NCI-H2107 treated with DMSO at 0.1 percent for 48 hours (cell line): Measurements from ENCODE around the gene TSC1.

Source experiments
- DNase-seq: peaks from one replicate; lab custom pipeline; 2025; ENCODE audit not compliant: unreplicated experiment; lab: John Stamatoyannopoulos, UW

Gene TSC1

DNA sequence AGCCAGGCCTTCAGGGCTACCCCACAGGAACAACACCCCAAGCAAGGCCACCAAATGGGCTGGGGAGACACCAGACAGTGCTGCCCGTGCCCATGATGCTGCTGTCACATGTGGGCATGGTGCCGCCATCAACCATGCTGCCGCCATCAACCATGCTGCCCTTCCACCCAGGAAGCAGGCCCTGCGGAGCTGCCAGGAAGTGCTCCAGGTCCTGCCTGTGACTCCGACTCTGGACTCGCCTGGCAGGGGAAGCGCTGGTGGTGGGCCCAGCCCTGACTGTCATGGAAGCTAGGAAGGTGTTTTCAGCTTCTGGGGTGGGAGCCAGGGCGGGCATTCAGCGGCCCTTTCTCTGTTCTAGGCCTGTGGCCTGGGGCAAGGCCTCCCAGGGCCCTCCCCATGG lies 75.2 kb downstream of the TSC1 start:
- DNase-seq, result no peak

DNA sequence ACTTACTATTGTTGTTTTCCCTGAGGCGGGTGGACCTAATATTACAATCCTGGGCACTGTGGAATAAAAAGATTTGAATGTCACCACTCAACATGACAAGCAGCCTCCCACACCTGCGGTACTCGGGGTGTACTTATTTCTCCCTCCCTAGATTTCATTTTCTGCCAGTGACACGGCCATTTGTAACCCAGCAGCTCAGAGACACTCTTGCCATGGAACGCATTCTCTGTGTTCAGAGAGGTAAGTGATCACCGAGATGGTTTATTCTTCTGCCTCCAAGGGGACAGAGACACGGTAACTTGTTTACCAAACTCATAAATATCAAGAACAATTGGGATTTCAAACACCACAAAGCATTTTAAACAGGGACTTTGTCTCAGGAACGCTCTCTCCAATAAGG lies 77.5 kb downstream of the TSC1 start:
- no peak for DNase-seq

DNA sequence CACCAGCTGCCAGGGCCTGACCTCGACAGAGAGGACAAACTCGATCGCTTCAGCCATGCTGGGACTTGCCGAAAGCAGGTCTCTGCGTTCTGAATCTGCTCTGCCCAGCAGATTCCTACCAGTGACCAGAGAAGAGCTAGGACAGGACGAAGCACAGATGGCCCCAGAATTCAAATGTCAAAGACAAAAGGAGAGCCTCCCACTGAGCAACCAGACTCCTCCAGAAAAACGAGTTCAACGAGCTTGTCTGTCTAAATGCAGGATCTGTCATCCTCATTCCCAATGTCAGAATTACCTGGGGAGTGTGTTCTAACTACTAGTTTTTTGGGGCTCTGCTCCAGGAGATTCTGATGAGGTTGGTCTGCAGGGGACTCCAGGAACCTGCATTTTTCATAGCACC lies 79.7 kb downstream of the TSC1 start:
- no peak for DNase-seq

DNA sequence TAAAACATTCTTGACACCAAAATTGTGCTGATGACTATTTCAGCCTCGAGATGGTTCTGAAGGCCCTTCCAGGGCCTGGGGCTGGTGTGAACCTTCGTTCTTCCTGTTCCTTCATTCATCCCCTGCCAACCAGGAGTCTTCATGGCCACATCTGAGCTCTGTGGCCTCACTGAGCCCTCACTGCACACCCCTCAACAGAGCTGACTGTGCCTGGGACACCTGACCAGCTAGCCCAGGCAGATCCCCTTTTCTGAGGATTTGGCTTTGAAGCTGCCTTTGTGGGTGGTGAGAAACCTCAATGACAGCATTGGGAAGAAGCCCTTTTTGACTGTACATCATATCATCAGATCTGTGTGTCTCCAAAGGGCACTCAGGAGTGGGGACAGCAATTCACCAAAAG lies 80.1 kb downstream of the TSC1 start:
- no peak for DNase-seq

DNA sequence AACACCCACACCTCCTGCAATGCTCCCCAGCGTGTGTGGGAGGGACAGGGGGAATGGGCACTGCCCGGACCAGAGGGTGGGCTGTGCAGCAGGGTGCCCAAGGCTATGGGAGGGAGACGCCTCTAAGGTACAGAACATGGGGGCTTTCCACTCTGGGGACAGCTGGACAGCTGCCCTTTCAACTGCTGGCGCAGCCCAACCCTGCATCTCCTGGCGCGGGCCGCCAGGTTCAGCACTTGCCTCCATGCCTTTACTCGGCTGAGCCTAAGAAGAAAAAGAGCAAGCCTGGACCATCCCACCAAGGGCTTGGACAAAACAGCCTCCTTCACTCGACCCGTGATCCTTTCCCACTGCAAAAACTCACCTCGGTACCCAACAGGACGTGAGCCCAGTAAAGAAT lies 81.3 kb downstream of the TSC1 start:
- DNase-seq, result no peak

DNA sequence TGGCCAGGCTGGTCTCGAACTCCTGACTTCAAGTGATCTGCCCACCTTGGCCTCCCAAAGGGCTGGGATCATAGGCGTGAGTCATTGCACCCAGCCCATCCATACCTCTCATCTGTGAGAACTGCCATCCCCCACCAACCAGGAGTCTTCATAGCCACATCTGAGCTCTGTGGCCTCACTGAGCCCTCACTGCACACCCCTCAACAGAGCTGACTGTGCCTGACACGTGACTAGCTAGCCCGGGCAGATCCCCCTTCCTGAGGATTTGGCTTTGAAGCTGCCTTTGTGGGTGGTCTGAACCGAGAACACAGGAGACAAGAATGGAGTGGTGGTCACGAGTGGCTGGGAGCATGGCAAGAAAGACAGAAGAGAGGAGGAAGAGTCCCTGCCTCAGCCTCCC lies 81.9 kb downstream of the TSC1 start:
- no peak for DNase-seq

DNA sequence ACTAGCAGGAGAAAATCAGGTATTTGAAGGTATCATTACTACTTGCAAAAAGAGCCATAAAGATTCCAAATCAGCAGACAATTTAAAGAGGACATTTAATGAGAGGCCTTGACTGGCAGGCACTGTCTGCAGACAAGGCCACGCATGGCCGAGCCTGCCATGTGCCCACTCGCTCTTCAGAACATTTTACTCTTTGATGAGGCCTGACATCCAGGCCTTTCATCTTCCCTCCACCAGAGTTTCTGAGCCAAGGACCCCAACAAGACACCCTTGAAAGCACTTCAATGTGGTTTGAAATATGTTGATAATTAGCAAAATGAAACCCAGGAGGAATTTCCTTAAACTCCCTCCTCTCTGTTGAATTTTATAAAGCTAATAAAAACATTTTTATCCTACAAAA lies 82.8 kb downstream of the TSC1 start:
- DNase-seq, result no peak

DNA sequence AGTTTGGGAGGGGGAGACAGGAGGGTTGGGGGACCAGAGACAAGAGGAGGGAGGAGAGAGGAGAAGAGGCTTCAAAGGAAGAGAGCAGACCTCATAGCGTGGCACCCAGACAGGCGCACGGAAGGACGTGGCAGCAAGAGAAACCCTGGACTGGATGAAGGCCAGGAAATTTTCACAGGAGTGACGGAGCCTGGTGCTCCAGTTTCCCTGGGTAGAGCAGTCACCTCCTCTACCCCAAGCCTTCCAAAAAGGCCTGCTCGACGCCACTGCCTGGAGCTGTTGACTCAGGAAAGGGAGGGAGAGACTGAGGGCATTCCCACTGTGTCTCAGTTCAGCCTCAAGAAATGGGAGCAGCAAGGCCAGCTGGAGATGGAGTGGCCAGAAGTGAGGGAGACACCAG lies 85.7 kb downstream of the TSC1 start:
- no peak for DNase-seq

DNA sequence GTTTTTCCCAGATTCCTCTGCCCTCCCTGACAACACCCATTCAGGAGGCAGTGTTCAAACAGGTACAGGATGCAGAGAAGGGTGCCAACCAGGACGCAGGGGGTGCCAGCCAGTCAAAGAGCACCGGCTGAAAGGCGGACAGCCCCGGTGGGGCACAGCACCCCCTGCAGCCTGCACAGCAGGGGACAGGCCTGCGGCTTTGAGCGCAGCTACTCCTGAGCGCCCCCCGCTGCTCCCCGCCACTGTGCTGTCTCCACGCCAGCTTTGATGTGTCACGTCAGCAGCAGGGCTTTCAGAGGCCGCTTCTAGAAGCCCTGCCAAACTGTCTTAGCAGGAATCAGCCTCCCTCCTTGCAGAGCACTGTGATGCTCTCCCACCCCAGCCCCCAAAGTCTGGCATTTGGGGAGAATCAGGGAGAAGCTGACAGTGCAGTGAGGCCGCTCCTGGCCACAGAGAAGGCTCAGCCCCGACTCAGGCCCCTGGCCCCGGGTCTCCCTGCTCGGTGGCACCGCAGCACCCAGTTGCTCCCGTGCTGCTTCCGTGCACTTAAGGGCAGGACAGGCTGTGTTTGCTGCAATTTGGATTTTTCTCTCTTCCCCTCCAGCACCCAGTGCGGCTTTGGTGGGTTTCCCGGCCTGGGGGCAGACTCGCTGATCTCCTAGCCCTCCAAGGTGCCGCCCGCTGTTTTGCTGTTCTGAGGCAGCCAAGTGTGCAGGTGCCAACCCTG lies 86.6 kb downstream of the TSC1 start:
- DNase-seq, result peak; percentile 25

DNA sequence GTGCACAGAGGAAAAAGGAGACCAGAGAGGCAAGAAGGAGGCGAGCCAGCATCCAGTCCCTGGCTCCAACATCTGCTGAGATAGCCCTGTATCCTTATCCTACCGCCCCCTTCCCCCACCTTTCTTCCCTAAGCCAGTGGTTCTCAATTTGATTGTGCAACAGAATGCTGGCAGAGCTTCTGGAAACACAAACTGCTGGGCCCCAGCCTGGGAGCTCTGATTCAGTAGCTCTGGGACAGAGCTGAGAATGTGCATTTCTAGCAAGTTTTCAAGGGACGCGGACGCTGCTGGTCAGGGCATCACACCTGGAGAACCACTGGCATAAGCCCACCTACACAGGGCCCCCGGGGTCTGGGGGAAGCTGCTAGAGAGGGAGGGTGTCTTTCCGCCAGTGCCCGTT lies 87.4 kb downstream of the TSC1 start:
- no peak for DNase-seq

DNA sequence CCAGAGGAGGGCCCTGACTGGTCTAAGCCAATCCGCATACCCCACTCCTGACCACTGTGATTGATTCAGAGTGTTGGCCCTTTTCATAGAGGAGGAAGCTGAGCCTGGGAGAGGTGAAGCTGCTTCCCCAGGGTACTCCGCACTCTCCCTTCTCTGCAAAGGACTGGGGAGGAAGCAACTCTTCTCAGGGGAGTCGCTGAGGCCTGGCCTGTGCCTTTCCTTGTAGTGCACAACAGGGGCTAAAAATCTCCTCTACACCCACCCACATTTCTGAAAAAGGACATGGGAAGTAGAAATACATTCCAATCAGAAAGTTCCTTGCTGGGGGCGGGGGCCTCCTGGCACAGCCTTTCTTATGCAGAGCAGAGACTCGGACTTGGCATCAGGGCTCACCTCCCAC lies 88.5 kb downstream of the TSC1 start:
- no peak for DNase-seq

DNA sequence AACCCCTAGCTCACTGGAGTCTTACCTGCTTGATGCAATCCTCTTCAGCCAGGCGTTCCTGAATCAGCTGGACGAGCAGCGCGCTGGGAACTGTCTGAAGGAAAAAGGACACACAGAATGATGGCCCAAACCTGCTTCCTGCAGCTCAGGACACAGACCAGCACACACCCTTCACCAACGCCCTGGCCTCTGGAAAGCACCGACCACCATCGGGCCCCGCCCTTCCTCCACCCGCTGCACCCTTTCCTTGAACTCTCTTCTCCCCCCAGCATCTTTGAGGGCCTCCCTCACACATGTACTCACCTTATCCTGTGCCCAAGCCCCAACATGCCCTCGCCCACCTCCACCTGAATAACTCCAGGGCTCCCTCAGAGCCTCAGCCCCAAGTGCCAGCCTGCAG lies 89.6 kb downstream of the TSC1 start:
- DNase-seq, result no peak

DNA sequence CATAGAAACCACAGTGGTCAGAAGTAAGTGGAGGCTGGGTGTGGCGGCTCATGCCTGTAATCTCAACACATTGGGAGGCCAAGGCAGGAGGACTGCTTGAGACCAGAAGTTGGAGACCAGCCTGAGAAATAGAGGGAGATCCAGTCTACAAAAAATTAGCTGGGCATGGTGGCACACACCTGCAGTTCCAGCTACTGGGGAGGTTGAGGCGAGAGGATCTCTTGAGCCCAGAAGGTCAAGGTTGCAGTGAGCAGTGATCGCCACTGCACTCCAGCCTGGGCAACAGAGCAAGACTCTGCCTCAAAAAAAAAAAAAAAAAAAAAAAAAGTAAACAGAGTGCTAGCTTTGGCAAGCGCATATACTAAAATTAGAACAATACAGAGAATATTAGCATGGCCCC lies 90.9 kb downstream of the TSC1 start:
- no peak for DNase-seq

DNA sequence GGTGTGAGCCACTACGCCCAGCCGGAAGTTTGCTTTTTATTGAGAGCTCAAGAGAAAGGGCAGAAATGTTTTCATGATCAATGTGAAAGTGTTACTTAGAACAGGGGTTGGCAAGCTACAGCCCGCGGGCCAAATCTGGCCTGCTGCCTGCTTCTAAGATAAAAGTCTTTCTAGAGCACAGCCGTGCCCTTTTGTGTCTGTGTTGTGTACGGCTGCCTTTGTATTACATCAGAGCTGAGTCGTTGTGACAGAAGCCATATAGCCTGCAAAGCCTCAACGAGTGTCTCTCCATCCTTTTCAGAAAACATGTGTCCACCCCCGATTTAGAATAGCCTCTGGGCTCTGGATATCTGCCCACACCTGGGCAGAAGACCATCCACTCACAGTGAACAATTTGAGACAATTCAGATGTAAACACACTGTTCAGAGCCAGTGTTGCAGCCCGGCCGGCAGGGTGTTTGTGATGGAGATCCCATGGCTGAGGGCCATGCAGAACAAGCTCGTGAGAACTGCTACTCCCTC lies 95.2 kb downstream of the TSC1 start:
- DNase-seq, result no peak

DNA sequence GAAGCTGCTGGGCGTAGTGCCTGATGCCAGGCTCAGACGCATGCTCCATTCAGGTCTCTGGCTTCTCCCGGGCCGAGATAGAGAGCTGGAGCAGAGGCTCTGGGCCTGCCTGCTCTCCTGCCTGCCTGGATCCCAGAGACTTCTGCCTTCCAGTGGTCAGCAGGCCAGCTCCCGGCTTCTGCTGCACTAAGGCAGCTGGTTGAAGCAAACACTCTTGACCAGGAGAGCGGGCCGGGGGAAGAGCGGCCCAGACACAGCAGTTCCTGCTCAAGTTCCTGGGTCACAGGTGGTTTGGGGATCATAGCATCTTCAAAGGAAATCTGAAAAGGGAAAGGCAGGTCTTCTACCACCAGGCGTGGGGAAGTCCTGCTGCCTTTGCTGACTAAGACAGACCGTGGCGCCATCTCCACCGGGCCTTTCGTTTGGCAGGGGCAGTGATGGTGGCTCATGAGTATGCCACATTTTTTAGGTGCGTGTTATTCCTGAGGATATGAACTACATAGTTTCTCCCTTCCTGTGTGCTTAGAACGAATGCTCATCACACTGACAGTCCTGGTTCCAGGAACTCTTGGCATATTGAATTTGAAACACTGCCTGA lies 97.4 kb downstream of the TSC1 start:
- DNase-seq, result no peak

DNA sequence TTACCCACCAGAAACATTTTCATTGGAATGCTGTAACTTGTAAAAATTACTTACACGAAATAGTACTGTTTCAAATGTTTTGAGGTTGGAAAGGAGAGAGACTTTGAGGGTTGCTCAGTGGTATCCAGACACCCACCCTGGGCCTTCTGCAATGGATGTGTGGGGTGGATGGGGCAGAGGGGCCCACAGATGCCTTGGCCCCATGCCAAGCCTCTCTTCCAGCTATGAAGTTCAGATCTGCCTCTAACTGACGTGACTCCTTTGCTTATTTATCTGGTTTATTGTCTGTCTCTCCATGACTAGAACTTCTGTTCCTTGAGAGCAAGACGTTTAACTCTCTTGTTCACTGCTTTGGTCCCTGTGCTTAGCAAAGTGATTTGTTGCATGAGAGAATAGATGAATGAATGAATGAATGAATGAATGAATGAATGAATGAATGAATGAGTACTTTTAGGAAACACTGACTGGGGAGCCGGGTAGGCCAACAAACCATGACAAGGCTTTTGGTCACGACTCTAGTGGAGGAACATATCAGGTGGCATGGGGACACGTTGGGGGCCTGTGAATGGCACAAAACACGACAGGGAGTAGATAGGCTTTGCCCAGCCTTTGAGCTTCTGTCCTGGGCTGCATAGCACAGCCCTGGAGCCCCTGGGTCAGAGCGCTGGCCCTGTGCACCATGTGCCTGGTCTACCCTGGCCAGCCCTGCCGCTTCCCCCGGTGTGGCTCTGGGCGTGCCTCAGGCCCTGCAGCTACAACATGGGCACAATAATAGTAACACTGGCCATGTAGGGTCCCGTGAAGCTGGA lies 98.1 kb downstream of the TSC1 start:
- no peak for DNase-seq

DNA sequence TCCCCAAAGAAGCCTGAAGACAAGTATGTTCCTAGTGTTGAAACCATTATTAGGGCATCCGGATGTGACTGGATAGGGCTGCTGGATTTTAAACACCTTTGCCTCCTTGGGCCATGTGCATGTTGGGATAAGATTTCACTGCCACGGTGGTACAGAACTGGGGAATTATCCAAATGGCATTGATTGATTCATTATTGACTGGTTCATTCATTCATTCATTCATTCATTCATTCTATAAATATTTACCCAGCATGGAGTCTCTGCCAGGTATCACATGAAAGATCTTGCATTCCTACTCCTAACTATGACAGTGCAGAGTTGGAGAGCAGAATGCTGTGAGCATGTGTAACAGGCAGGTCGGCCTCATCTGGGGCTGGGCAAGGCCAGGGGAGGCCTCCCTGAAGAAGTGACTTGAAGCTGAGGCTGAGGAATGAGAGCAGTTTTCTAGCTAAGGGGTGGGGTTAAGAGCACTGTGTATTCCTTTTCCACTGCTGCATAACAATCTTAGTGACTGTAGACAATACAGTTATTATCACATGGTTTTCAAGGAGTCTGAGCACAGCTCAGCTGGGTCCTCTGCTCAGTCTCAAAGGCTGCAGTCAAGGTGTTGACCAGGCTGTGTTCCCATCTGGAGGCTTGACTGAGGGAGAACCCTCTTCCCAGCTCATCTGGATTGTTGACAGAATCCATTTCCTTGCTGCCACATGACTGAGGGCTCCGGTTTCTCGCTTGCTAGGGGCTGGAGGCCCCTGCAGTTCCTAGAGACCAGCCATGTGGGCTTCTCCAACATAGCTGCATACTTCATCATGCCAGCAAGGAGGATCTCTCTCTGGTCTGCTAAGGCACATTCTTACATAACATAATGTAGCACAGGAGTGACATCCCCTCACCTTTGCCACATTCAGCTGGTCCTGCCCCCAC lies 102.0 kb downstream of the TSC1 start:
- no peak for DNase-seq
